Measurements from ENCODE around the gene ESRRB.

The ESRRB gene

GRCh38 chr14:76408877-76409276 is 32.9 kb downstream of the ESRRB start:
- no peak for DNase-seq

- no peak for DNase-seq
Measured at GRCh38 chr14:76412501-76412900, 36.6 kb downstream of the ESRRB start.

GRCh38 chr14:76413106-76413961 is 37.4 kb downstream of the ESRRB start:
- DNase-seq = no peak

GRCh38 chr14:76413962-76414600 is 38.1 kb downstream of the ESRRB start:
- DNase-seq = no peak

GRCh38 chr14:76419399-76419798 is 43.5 kb downstream of the ESRRB start:
- no peak for DNase-seq

GRCh38 chr14:76420827-76421226 is 44.9 kb downstream of the ESRRB start:
- no peak for DNase-seq

- DNase-seq = no peak
Measured at GRCh38 chr14:76421662-76422061, 45.7 kb downstream of the ESRRB start.

- no peak for DNase-seq
Measured at GRCh38 chr14:76422662-76423061, 46.7 kb downstream of the ESRRB start.

- no peak for DNase-seq
Measured at GRCh38 chr14:76423534-76423933, 47.6 kb downstream of the ESRRB start.

GRCh38 chr14:76424359-76424758 is 48.4 kb downstream of the ESRRB start:
- DNase-seq = no peak

- no peak for DNase-seq
Measured at GRCh38 chr14:76426161-76426696, 50.3 kb downstream of the ESRRB start.

- no peak for DNase-seq
Measured at GRCh38 chr14:76428611-76429010, 52.7 kb downstream of the ESRRB start.

GRCh38 chr14:76430017-76430416 is 54.1 kb downstream of the ESRRB start:
- no peak for DNase-seq

GRCh38 chr14:76430475-76430980 is 54.6 kb downstream of the ESRRB start:
- no peak for DNase-seq

GRCh38 chr14:76431538-76431937 is 55.6 kb downstream of the ESRRB start:
- no peak for DNase-seq

GRCh38 chr14:76432827-76433752 is 57.2 kb downstream of the ESRRB start:
- no peak for DNase-seq

- no peak for DNase-seq
Measured at GRCh38 chr14:76434220-76434619, 58.3 kb downstream of the ESRRB start.

GRCh38 chr14:76439237-76439775 is 63.4 kb downstream of the ESRRB start:
- DNase-seq = no peak

GRCh38 chr14:76446486-76446885 is 70.5 kb downstream of the ESRRB start:
- DNase-seq = no peak

- DNase-seq = no peak
Measured at GRCh38 chr14:76446921-76447320, 71.0 kb downstream of the ESRRB start.

GRCh38 chr14:76450476-76450875 is 74.5 kb downstream of the ESRRB start:
- DNase-seq = no peak

GRCh38 chr14:76456200-76456599 is 80.3 kb downstream of the ESRRB start:
- peak; percentile 47 for DNase-seq
